ENCODE measurements around the gene SHCBP1. TPM values are rescaled to one million over a fixed set of nuclear protein-coding genes. Genes with fewer than 3 reads are reported as not detected.
"Not testable (repeated sequence)": the region's sequence is repeated elsewhere in the genome, so short reads cannot be mapped to it uniquely, and the experiment has no call there.

SHCBP1 gene
- total RNA-seq, 1 experiment from 2014 or later = 85.8 TPM

- not testable (repeated sequence) for H3K4me1 ChIP-seq (replicated peaks); H3K27ac ChIP-seq; H3K9me3 ChIP-seq (replicated peaks); H3K36me3 ChIP-seq; H3K27me3 ChIP-seq (replicated peaks); H3K4me3 ChIP-seq; DNase-seq (ENCODE audit: low read depth in 1 of 2, low spot score in 2 of 2)
Measured at GRCh38 chr16:46626681-46627080, 5.5 kb upstream of the SHCBP1 start.

- not testable (repeated sequence) for H3K4me1 ChIP-seq (replicated peaks); H3K36me3 ChIP-seq; DNase-seq (ENCODE audit: low read depth in 1 of 2, low spot score in 2 of 2); H3K9me3 ChIP-seq (replicated peaks); H3K27me3 ChIP-seq (replicated peaks); H3K4me3 ChIP-seq; H3K27ac ChIP-seq
Measured at GRCh38 chr16:46624862-46625261, 3.7 kb upstream of the SHCBP1 start.

GRCh38 chr16:46623707-46624106, 2.5 kb upstream of the SHCBP1 start:
- not testable (repeated sequence) for DNase-seq (ENCODE audit: low read depth in 1 of 2, low spot score in 2 of 2); H3K4me1 ChIP-seq (replicated peaks); H3K27ac ChIP-seq; H3K27me3 ChIP-seq (replicated peaks); H3K9me3 ChIP-seq (replicated peaks); H3K4me3 ChIP-seq
- H3K36me3 ChIP-seq = peaks cover 16% of the 10 kb centered on the region

GRCh38 chr16:46623246-46623645, 2.1 kb upstream of the SHCBP1 start:
- H3K27me3 ChIP-seq (replicated peaks); H3K4me3 ChIP-seq; H3K4me1 ChIP-seq (replicated peaks); DNase-seq (ENCODE audit: low read depth in 1 of 2, low spot score in 2 of 2); H3K27ac ChIP-seq; H3K9me3 ChIP-seq (replicated peaks): not testable (repeated sequence)
- peaks cover 19% of the 10 kb centered on the region for H3K36me3 ChIP-seq

- Histone ChIP-seq H3K9me3 (replicated peaks) (no peaks in the 10 kb centered on the region), H3K36me3 (peaks cover 27% of the 10 kb centered on the region), H3K4me1 (replicated peaks) (peaks cover 4% of the 10 kb centered on the region; the same call in 1 of the 2 replicates), H3K27ac (no peak overlapping the region), H3K27me3 (replicated peaks) (no peaks in the 10 kb centered on the region), H3K4me3 (no peak overlapping the region)
- DNase-seq (ENCODE audit: low read depth in 1 of 2, low spot score in 2 of 2) = no peak
Measured at GRCh38 chr16:46621934-46622676, 926 bp upstream of the SHCBP1 start.

DNA sequence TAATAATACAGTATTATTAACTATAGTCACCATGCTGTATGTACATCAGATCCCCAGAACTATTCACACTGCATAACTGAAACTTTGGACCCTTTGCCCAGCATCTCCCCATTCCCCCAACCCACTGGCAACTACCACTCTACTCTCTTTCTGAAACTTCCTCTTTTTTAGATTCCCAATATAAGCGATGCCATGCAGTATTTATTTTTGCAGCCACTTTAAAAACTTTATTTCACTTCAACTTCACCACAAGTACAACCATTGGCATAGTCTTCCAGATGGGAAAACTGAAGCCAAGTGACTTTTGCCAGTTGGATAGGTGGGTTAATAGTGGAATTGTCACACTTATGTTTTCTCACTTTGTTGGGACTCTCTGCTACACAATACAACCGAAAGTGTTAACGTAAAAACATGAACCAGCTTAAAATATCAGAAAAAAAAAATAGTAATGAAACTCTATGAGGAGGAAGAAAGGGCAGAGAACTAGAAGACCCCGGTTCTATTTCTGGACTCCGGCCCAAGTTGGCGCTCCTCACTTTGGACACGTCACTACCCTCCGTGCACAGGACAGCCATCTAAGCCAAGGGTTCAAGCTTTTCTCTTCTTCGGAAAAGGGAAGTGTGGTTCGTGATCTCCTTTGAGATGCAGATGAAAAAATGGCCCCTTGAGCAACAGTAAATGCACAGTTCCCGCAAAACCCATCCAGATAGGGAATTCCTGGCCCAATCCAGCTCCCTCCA, 743 bp downstream of the SHCBP1 start:
- Histone ChIP-seq H3K36me3 (peaks cover 43% of the 10 kb centered on the region), H3K9me3 (replicated peaks) (no peaks in the 10 kb centered on the region), H3K4me1 (replicated peaks) (peaks cover 4% of the 10 kb centered on the region; the same call in 1 of the 2 replicates), H3K27ac (peak overlapping the region; percentile 94), H3K4me3 (peak overlapping the region; percentile 90), H3K27me3 (replicated peaks) (no peaks in the 10 kb centered on the region)
- DNase-seq (ENCODE audit: low read depth in 1 of 2, low spot score in 2 of 2) = no peak

- Histone ChIP-seq H3K27me3 (replicated peaks) (no peaks in the 10 kb centered on the region), H3K4me3 (no peak overlapping the region), H3K4me1 (replicated peaks) (peaks cover 4% of the 10 kb centered on the region; the same call in 1 of the 2 replicates), H3K9me3 (replicated peaks) (no peaks in the 10 kb centered on the region), H3K27ac (no peak overlapping the region), H3K36me3 (peaks cover 62% of the 10 kb centered on the region)
- no peak for DNase-seq (ENCODE audit: low read depth in 1 of 2, low spot score in 2 of 2)
Measured at GRCh38 chr16:46618516-46618915, 2.7 kb downstream of the SHCBP1 start.

DNA sequence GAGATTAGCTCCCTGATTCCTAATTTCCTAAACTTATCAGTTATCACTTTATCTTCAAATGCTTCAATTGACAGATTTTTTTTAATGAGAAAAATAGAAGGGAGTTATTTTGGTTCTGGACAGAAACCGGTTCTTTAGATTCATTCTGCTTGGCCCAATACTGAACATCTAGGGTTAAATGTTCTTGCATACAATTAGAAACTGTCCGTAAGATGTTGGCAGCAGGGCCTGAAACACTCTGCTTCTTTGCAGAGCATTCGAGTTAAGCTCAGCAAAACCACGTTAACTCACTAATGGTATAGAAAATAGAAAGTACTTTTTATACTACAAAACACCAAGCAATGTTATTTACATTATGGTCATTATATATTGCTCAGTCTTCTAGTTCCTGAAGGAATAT, 7.2 kb downstream of the SHCBP1 start:
- no peaks in the 10 kb centered on the region for H3K27me3 ChIP-seq (replicated peaks)
- no peaks in the 10 kb centered on the region for H3K9me3 ChIP-seq (replicated peaks)
- H3K4me1 ChIP-seq (replicated peaks) = no peaks in the 10 kb centered on the region
- H3K27ac ChIP-seq = no peak overlapping the region
- H3K4me3 ChIP-seq = no peak overlapping the region
- DNase-seq (ENCODE audit: low read depth in 1 of 2, low spot score in 2 of 2) = no peak
- peaks cover 87% of the 10 kb centered on the region for H3K36me3 ChIP-seq

DNA sequence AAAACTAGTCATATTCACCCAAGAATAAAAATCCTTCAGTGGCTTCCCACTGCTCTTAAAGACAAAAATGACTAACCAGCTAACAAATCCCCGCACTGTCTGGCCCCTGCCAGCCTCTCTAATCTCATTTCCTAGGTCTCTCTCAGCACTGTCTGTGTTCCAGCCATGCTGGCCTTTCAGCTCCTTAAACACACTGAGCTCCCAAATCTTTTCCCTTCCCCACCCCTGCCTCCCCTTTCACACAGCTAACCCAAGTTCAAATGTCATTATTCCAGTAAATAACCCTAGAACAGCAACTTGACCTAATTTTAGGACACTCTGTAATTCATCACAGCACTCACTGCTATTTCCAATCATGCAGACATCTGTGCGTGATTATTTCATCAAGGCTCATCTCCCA, 7.8 kb downstream of the SHCBP1 start:
- H3K27ac ChIP-seq = no peak overlapping the region
- no peaks in the 10 kb centered on the region for H3K9me3 ChIP-seq (replicated peaks)
- H3K27me3 ChIP-seq (replicated peaks) = no peaks in the 10 kb centered on the region
- no peak for DNase-seq (ENCODE audit: low read depth in 1 of 2, low spot score in 2 of 2)
- no peak overlapping the region for H3K4me3 ChIP-seq
- peaks cover 82% of the 10 kb centered on the region for H3K36me3 ChIP-seq
- no peaks in the 10 kb centered on the region for H3K4me1 ChIP-seq (replicated peaks)

DNA sequence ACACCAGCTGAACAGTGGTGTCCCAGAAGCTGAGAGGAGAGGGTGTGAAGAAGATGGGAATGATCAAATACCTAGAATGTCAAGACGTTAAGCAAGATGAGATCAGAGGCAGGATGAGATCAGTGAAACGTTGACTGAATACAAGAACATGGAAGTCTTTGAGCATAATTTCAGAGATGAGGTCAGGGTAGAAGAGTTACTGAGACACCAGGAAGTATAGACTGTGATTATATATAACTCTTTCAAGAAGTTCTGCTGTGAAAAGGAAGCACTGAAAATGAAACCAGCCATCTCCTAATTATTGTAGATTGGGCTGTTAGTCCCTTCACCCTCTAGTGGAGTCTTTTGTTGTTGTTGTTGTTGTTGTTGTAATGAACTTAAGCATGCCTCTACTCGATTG, 9.1 kb downstream of the SHCBP1 start:
- Histone ChIP-seq H3K4me1 (replicated peaks) (no peaks in the 10 kb centered on the region), H3K36me3 (peaks cover 83% of the 10 kb centered on the region), H3K27ac (no peak overlapping the region), H3K9me3 (replicated peaks) (no peaks in the 10 kb centered on the region), H3K4me3 (no peak overlapping the region), H3K27me3 (replicated peaks) (no peaks in the 10 kb centered on the region)
- no peak for DNase-seq (ENCODE audit: low read depth in 1 of 2, low spot score in 2 of 2)

DNA sequence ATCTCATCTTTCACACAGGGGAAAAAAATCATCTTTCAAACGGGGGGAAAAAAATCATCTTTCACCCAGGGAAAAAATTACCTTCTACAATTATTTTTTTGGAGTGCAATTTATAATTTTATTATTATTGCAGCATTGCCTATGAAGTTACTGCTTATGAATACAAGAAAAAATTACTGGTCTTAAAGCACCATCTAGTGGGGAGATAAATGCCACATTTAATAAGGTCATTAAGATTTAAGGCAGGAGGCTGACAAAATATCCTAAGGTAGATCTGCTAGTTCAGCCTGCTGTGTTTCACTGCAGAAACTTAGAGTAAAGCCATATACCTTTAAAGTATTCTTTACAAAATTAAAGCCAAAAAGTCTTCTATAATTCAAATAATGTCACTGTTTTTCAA, 13.7 kb downstream of the SHCBP1 start:
- DNase-seq (ENCODE audit: low read depth in 1 of 2, low spot score in 2 of 2) = peak in 1 of 2 experiments; percentile 14
- Histone ChIP-seq H3K36me3 (peaks cover 77% of the 10 kb centered on the region), H3K9me3 (replicated peaks) (no peaks in the 10 kb centered on the region), H3K27me3 (replicated peaks) (no peaks in the 10 kb centered on the region), H3K27ac (no peak overlapping the region), H3K4me1 (replicated peaks) (no peaks in the 10 kb centered on the region), H3K4me3 (no peak overlapping the region)

GRCh38 chr16:46606231-46606630, 14.9 kb downstream of the SHCBP1 start:
- H3K4me1 ChIP-seq (replicated peaks) = no peaks in the 10 kb centered on the region
- no peaks in the 10 kb centered on the region for H3K9me3 ChIP-seq (replicated peaks)
- H3K36me3 ChIP-seq = peaks cover 77% of the 10 kb centered on the region
- no peak overlapping the region for H3K27ac ChIP-seq
- no peaks in the 10 kb centered on the region for H3K27me3 ChIP-seq (replicated peaks)
- no peak for DNase-seq (ENCODE audit: low read depth in 1 of 2, low spot score in 2 of 2)
- H3K4me3 ChIP-seq = no peak overlapping the region

GRCh38 chr16:46591257-46591656, 29.9 kb downstream of the SHCBP1 start:
- H3K27ac ChIP-seq = no peak overlapping the region
- DNase-seq (ENCODE audit: low read depth in 1 of 2, low spot score in 2 of 2) = no peak
- H3K27me3 ChIP-seq (replicated peaks) = no peaks in the 10 kb centered on the region
- H3K9me3 ChIP-seq (replicated peaks) = no peaks in the 10 kb centered on the region
- no peaks in the 10 kb centered on the region for H3K4me1 ChIP-seq (replicated peaks)
- H3K4me3 ChIP-seq = no peak overlapping the region
- peaks cover 39% of the 10 kb centered on the region for H3K36me3 ChIP-seq

GRCh38 chr16:46586011-46586577, 35.1 kb downstream of the SHCBP1 start:
- Histone ChIP-seq H3K4me1 (replicated peaks) (no peaks in the 10 kb centered on the region), H3K27ac (no peak overlapping the region), H3K9me3 (replicated peaks) (no peaks in the 10 kb centered on the region), H3K36me3 (peaks cover 69% of the 10 kb centered on the region), H3K4me3 (no peak overlapping the region), H3K27me3 (replicated peaks) (no peaks in the 10 kb centered on the region)
- DNase-seq (ENCODE audit: low read depth in 1 of 2, low spot score in 2 of 2) = no peak
